ENCODE results near the gene GNA12.

DNA sequence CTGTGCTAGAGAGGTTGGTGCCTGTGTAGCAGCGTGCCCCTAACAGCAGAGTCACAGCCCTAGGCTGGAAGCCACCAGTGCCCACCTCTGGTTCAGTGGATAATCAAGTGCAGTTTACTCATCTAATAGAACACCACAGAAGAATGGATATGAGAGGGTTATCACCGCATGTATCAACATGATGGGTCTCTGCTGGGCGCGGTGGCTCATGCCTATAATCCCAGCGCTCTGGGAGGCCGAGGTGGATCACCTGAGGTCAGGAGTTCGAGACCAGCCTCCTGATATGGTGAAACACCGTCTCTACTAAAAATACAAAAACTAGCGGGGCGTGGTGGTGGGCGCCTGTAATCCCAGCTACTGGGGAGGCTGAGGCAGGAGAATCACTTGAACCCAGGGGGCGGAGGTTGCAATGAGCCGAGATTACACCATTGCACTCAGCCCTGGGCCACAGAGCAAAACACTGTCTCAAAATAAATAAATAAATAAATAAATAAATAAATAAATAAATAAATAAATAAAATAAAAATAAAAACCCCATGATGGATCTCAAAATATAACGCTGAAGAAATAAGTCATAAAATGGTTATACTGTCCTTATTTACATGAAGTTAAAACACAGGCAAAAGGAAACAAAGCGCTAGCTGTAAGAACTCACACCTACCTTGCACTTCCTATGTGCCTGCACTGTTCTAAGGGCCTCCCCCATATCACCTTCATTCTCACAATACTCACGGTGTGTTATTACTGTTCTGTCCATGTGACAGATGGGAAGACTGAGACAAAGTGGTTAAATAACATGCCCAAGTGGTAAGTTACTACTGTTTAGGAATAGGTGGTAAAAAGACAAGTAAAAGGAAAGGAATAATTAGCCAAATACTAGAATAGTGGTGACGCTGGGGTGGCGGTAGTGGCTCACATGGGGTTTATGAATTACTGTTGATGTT lies 85.2 kb downstream of the GNA12 start:
- TF ChIP-seq, protein P1, sequence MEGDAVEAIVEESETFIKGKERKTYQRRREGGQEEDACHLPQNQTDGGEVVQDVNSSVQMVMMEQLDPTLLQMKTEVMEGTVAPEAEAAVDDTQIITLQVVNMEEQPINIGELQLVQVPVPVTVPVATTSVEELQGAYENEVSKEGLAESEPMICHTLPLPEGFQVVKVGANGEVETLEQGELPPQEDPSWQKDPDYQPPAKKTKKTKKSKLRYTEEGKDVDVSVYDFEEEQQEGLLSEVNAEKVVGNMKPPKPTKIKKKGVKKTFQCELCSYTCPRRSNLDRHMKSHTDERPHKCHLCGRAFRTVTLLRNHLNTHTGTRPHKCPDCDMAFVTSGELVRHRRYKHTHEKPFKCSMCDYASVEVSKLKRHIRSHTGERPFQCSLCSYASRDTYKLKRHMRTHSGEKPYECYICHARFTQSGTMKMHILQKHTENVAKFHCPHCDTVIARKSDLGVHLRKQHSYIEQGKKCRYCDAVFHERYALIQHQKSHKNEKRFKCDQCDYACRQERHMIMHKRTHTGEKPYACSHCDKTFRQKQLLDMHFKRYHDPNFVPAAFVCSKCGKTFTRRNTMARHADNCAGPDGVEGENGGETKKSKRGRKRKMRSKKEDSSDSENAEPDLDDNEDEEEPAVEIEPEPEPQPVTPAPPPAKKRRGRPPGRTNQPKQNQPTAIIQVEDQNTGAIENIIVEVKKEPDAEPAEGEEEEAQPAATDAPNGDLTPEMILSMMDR (IDR thresholded peaks at IDR 0.05): no peak
- TF ChIP-seq POLR2A (IDR thresholded peaks at IDR 0.05): no peak

Measured in right lobe of liver (tissue), 4 donors.